Measurements from ENCODE around the gene ZNF92.
A peak's percentile ranks its signal among the peaks of the same experiment; 100 is the strongest.

ZNF92 gene

GRCh38 chr7:65429642-65430343 is 56.1 kb downstream of the ZNF92 start:
- no peak for FAIRE-seq

- FAIRE-seq, result no peak
Observed at GRCh38 chr7:65430344-65431186, 56.9 kb downstream of the ZNF92 start.

GRCh38 chr7:65434307-65434706 is 60.7 kb downstream of the ZNF92 start:
- FAIRE-seq, result no peak

- peak; percentile 15 for FAIRE-seq
Observed at GRCh38 chr7:65436163-65436562, 62.5 kb downstream of the ZNF92 start.

- FAIRE-seq, result no peak
Observed at GRCh38 chr7:65438598-65438997, 64.9 kb downstream of the ZNF92 start.

GRCh38 chr7:65441010-65441409 is 67.4 kb downstream of the ZNF92 start:
- FAIRE-seq, result no peak

- no peak for FAIRE-seq
Observed at GRCh38 chr7:65444205-65444842, 70.7 kb downstream of the ZNF92 start.

- FAIRE-seq, result no peak
Observed at GRCh38 chr7:65444899-65445823, 71.5 kb downstream of the ZNF92 start.

GRCh38 chr7:65447041-65447440 is 73.4 kb downstream of the ZNF92 start:
- FAIRE-seq, result peak; percentile 55

GRCh38 chr7:65448816-65449504 is 75.3 kb downstream of the ZNF92 start:
- FAIRE-seq, result no peak

- no peak for FAIRE-seq
Observed at GRCh38 chr7:65449505-65449852, 75.8 kb downstream of the ZNF92 start.

Data from G401.6 (cell line).